HG02588 (cell line): ENCODE measurements around the gene AGTRAP.

Source experiments
- ATAC-seq: cut with Tn5 transposase; IDR thresholded peaks from one replicate; pipeline ENCODE4 v1.9.1; 2021; ENCODE audit warnings: mild to moderate bottlenecking, moderate library complexity; ENCODE audit not compliant: unreplicated experiment

AGTRAP gene

DNA sequence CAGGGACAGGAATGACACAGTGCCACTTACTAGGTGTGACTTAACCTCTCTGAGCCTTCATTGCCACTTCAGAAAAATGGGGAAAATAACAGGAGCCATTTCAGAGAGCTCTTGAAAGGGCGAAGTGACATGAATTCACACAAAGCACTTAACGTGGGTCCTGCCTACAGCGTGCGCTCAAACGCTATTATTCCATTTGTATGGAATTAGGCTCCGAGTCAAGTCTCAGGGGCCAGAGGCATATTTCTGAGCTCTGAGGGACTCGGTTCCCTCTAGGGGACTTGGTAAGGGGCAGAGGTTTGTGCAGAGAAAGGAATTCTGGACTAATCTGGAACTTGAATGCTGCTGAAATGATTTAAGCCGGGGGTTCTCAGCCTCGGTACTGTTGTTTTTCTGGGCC, 30.3 kb upstream of the AGTRAP start:
- ATAC-seq: no peak

DNA sequence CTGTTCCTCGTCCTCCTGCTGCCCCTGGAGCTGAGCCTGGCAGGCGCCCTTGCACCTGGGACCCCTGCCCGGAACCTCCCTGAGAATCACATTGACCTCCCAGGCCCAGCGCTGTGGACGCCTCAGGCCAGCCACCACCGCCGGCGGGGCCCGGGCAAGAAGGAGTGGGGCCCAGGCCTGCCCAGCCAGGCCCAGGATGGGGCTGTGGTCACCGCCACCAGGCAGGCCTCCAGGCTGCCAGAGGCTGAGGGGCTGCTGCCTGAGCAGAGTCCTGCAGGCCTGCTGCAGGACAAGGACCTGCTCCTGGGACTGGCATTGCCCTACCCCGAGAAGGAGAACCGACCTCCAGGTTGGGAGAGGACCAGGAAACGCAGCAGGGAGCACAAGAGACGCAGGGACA, 29.6 kb upstream of the AGTRAP start:
- no peak for ATAC-seq

DNA sequence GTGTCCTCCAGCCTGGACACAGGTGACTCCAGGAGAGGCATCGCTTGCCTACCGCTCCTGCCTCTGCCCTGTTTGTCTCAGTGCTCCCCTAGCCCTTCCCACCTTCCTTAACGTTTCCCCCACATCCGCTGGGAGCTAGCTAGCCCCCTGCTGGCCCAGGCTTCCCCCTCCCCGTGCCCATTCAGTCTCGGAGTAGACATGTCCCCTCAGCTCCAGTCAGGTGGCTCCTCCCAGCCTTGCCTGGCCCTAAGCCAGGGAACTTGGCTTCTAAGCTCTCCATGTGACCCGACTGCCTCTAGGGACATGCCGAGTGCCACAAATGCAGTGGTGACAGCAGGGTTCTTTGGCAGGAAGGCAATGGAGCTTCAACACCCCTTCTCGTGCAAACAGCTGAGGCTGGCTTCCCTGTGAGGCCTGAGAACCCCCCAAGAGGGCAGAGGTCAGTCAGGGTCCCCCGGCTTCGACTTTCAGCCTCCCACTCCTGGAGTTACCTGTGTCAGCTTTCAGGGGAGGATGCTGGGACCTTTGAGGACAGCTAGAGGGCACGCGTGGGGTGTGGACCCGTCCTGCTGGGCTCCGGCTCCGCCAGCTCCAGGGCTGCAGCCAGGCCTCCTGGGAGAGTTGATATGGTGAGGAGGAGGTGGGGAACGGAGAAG, 28.2 kb upstream of the AGTRAP start:
- no peak for ATAC-seq

DNA sequence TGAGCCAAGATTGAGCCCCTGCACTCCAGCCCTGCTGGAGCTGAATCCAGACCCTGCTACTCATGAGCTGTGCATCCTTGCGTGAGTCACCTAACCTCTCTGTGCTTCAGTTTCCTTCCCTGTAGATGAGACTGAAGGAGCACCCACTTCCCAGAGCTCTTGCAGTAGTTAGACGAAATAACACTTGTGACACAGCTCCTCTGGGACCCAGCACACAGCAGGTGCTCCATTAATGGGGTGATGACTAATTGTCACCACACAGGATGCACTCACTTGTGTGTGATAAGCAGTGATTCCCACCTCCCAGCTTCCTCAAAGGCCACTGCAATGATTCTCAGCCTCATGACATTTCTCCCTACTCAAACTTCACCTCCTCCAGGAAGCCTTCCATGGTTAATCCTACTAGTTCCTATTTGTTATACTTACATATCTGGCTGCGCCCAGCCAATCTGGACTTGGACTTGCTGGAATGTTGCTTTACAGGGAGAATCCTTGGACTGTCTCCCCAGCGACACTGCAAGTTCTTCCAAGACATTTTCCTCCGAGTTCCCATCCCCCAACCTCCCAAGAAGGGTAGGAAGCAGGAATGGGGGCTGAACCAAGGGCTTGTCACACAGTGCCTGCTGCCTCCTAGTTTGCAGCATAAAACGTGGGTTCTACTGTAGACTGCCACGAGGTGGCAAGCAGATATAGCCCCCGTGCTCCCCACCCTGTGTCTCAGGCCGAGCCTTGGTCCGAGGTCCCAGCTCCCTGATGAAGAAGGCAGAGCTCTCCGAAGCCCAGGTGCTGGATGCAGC, 27.2 kb upstream of the AGTRAP start:
- ATAC-seq: no peak

DNA sequence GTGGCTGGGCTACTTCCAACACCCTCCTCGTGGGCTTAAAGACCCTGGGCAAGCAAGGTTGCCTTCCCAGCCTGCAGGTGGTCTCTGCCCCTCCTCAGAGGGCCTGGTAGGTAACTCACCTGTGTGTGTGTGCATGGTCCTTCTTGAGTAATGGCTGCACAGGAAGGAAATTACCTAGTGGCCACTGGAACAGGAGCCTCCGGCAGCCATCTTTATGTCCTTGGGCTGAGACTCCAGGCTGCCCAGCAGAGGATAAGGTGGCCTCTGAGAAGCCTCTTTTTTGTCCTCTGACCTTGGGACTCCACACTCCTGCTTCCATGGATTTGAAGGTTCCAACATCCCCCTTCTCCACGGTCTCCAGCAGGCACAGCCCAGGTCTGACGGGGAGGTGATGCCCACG, 24.4 kb upstream of the AGTRAP start:
- no peak for ATAC-seq

DNA sequence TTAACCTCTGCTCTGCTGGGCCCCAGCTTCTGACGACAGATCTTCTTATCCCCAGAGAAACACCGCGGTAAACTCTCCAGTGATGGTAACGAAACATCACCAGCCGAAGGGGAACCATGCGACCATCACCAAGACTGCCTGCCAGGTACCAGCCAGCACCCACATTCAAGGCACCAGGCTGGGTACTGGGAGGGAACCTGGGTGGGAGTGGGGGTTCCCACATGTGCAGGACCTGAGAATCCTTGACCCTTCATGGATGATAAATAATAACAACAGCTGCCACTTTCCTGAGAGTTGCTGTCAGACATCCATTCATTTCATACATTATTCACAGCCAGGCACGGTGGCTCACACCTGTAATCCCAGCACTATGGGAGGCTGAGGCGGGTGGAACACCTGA, 23.7 kb upstream of the AGTRAP start:
- ATAC-seq: no peak

DNA sequence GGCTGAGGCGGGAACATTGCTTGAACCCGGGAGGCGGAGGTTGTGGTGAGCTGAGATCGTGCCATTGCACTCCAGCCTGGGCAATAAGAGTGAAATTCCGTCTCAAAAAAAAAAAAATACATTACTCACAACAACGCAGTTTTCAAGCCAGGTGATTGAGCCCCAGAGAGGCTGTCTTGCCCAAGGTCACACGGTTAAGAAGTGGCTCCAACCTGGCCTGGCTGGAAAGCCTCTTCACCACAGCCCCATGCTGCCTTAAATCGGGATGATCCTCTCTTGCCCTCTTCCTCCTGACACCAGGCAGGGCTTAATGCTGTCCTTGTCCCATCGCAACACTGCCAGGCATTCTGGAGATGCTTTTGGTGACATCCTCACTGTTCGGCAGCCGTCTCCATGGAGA, 22.8 kb upstream of the AGTRAP start:
- no peak for ATAC-seq

GRCh38 chr1:11714831-11715575, 20.9 kb upstream of the AGTRAP start:
- no peak for ATAC-seq

- peak; percentile 58 for ATAC-seq
Measured at GRCh38 chr1:11719313-11720032, 16.5 kb upstream of the AGTRAP start.

- ATAC-seq: no peak
Measured at GRCh38 chr1:11720033-11720376, 15.9 kb upstream of the AGTRAP start.

- no peak for ATAC-seq
Measured at GRCh38 chr1:11720525-11720924, 15.4 kb upstream of the AGTRAP start.

DNA sequence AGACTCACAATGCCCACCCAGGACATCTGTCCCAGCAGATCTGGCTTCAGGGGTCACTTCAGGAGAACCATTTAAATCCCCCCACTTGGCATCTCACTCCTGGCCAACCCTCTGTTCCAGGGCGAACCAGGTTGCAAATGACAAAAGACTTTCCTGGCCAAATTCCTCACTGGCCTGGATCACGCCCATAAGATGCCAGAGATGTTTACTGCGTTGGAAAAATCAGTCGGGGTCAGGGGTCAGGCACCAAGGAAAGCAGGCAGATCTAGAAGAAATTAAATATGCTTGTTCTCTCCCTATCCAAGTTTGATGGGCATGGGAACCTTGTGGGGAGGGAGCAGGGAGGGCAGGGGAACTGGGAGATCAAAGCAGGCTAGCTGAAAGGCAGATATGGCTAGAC, 14.6 kb upstream of the AGTRAP start:
- ATAC-seq: no peak

GRCh38 chr1:11722538-11722937, 13.4 kb upstream of the AGTRAP start:
- no peak for ATAC-seq

DNA sequence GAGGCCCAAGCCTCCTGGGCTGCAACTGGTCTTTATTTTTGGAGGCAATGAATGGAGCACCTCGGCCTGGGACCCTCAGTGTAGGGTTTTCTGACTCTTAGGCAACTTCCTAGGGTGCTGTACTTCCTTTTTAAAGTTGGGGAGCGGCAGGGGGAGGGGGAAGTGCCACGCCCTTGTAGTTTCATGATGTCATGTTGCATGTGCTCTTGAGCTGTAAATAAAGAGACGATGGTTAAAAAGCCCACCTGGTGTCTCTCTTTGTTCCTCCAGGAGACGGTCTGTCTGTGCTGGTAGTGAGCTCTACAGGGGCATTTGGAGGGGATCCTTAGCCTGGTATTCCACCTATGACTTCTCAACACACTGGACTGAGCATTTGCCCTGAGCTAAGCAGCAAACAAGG, 10.3 kb upstream of the AGTRAP start:
- ATAC-seq: no peak

GRCh38 chr1:11727119-11727518, 8.8 kb upstream of the AGTRAP start:
- no peak for ATAC-seq

DNA sequence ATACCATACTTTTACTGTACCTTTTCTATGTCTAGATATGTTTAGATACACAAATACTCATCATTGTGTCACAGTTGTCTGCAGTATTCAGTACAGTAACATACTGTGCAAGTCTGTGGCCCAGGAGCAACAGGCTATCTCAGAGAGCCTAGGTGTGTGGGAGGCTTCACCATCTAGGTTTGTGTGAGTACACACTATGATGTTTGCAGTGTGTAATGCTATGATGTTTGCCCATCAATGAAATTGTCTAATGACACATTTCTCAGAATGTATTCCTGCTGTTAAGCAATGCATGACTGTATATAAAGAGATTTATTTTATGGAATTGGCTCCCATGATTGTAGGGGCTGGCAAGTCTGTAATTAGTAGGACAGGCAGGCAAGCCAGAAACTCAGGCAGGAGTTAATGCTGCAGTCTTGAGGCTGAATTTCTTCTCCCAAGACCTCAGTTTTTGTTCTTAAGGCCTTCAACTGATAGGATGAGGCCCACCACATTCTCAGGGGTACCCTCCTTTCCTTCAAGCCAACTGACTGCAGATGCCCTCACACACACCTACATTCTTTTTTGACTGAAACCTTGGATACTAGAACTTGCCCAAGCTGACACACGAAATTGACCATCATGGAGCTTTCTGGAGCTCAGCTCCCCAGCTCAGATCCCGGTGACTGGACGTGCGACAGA, 7.7 kb upstream of the AGTRAP start:
- ATAC-seq: no peak

GRCh38 chr1:11729155-11729497, 6.8 kb upstream of the AGTRAP start:
- no peak for ATAC-seq

- no peak for ATAC-seq
Measured at GRCh38 chr1:11729498-11730428, 6.2 kb upstream of the AGTRAP start.

- ATAC-seq: no peak
Measured at GRCh38 chr1:11730429-11730891, 5.5 kb upstream of the AGTRAP start.
